Natural killer cell (primary cell): ENCODE measurements around the gene TENM3. TPM values are rescaled to one million over a fixed set of nuclear protein-coding genes. Genes with fewer than 3 reads are reported as not detected.

Experiments
- ATAC-seq, 3 donors: fragments of 150-1000 bp in 2 of 3; fragments of 200-7000 bp in 1 of 3; cut with Tn5 transposase; 1 replicate in 1 of 3; 2 replicates in 2 of 3; pipeline ENCODE4 v1.10.0; 2021; ENCODE audit warnings: mild to moderate bottlenecking in 2 of 3, moderate library complexity in 2 of 3
- DNase-seq, 2 donors: peaks; one replicate each; pipeline versions ENCODE4 v3.0.0 to v3.0.0-alpha.2; 2013 to 2021; ENCODE audit warnings: mixed read lengths in 1 of 2
- H3K27ac ChIP-seq: one replicate; pipeline ENCODE4 v1.5.1; 2013; ENCODE audit warnings: mild to moderate bottlenecking, low read length
- H3K27me3 ChIP-seq: one replicate; pipeline ENCODE4 v1.6.1; 2013; ENCODE audit warnings: low read length; ENCODE audit not compliant: control insufficient read depth, insufficient read depth
- H3K36me3 ChIP-seq: one replicate; pipeline ENCODE4 v1.6.1; 2013; ENCODE audit warnings: low read length; ENCODE audit not compliant: control insufficient read depth, insufficient read depth
- H3K4me1 ChIP-seq: one replicate; pipeline ENCODE4 v1.6.1; 2013; ENCODE audit warnings: low read length; ENCODE audit not compliant: control insufficient read depth, insufficient read depth
- H3K4me3 ChIP-seq: one replicate; pipeline ENCODE4 v1.5.1; 2013; ENCODE audit warnings: low read length
- H3K9me3 ChIP-seq: one replicate; pipeline ENCODE4 v1.6.1; 2013; ENCODE audit warnings: low read length; ENCODE audit not compliant: control insufficient read depth, insufficient read depth
- H3K27ac Mint-ChIP-seq, 2 donors: one replicate each; pipeline ENCODE4 v1.8.0; 2022; ENCODE audit warnings: mild to moderate bottlenecking in 2 of 2, mixed read lengths in 2 of 2, moderate library complexity in 1 of 2
- H3K27me3 Mint-ChIP-seq, 2 donors: one replicate each; pipeline ENCODE4 v1.8.0; 2022; ENCODE audit warnings: low read depth in 2 of 2, mixed read lengths in 2 of 2
- H3K36me3 Mint-ChIP-seq: one replicate; pipeline ENCODE4 v1.8.0; 2022; ENCODE audit warnings: mixed read lengths
- H3K4me1 Mint-ChIP-seq, 2 donors: one replicate each; pipeline ENCODE4 v1.8.0; 2022; ENCODE audit warnings: mixed read lengths in 2 of 2
- H3K4me3 Mint-ChIP-seq: one replicate; pipeline ENCODE4 v1.8.0; 2022; ENCODE audit warnings: mild to moderate bottlenecking, moderate library complexity, mixed read lengths
- H3K9me3 Mint-ChIP-seq, 2 donors: one replicate each; pipeline ENCODE4 v1.8.0; 2022; ENCODE audit warnings: mixed read lengths in 2 of 2
- CTCF ChIP-seq: fragments of 200-600 bp; IDR thresholded peaks from one replicate; pipeline ENCODE4 v1.8.0; 2022; ENCODE audit warnings: antibody characterized with exemption
- WGBS: methylation state at CpG from one replicate; pipeline ENCODE4 v1.1.7; 2013; ENCODE audit warnings: missing lambda C conversion rate; ENCODE audit not compliant: insufficient coverage; 5-methylcytosine and 5-hydroxymethylcytosine counted together
- intact Hi-C: fragments of 100-400 bp; cut with micrococcal nuclease; formaldehyde crosslinking; loops from one replicate; pipeline ENCODE4 v1.14.2; 2022
- total RNA-seq, 4 donors: library from RNA; stranded (reverse); fragments of 120-200 nt in 1 of 4; gene quantifications; one replicate each; pipeline versions ENCODE4 v1.2.3 to v1.2.4, GENCODE V29; 2013 to 2022

The TENM3 gene
- total RNA-seq, 3 donors from 2014 or later (not counting 1 experiment from before 2014, with no cell fraction given): not detected

- no peak for DNase-seq
- intact Hi-C loops: no loop called here
- H3K27ac ChIP-seq: no peak overlapping the region
- no peak overlapping the region for H3K4me3 Mint-ChIP-seq
- peak in 1 of 3 donors; percentile 44 for ATAC-seq
- H3K9me3 Mint-ChIP-seq: no peaks in the 10 kb centered on the region
- TF ChIP-seq CTCF: no peak
- no peaks in the 10 kb centered on the region for H3K9me3 ChIP-seq
- no peak overlapping the region for H3K27ac Mint-ChIP-seq
- no peaks in the 10 kb centered on the region for H3K36me3 Mint-ChIP-seq
- H3K4me1 ChIP-seq: no peaks in the 10 kb centered on the region
- H3K36me3 ChIP-seq: no peaks in the 10 kb centered on the region
- H3K4me1 Mint-ChIP-seq: no peaks in the 10 kb centered on the region
- no peak overlapping the region for H3K4me3 ChIP-seq
- H3K27me3 ChIP-seq: no peaks in the 10 kb centered on the region
- 95% methylated on average over 85 of the region's 85 CpGs for WGBS
- peaks cover 4 to 11% of the 10 kb centered on the region in 2 donors for H3K27me3 Mint-ChIP-seq
Measured at GRCh38 chr4:182799515-182800215, 556.5 kb downstream of the TENM3 start.

GRCh38 chr4:182800216-182800515 lies 557.0 kb downstream of the TENM3 start:
- H3K4me1 Mint-ChIP-seq: no peaks in the 10 kb centered on the region
- no peak for ATAC-seq
- no peak for DNase-seq
- H3K4me3 ChIP-seq: no peak overlapping the region
- H3K4me1 ChIP-seq: no peaks in the 10 kb centered on the region
- no peaks in the 10 kb centered on the region for H3K36me3 ChIP-seq
- no peaks in the 10 kb centered on the region for H3K36me3 Mint-ChIP-seq
- 92% methylated on average over 29 of the region's 29 CpGs for WGBS
- H3K27ac ChIP-seq: no peak overlapping the region
- H3K4me3 Mint-ChIP-seq: no peak overlapping the region
- intact Hi-C loops: no loop called here
- TF ChIP-seq CTCF: no peak
- H3K9me3 ChIP-seq: no peaks in the 10 kb centered on the region
- no peaks in the 10 kb centered on the region for H3K9me3 Mint-ChIP-seq
- H3K27me3 ChIP-seq: no peaks in the 10 kb centered on the region
- no peak overlapping the region for H3K27ac Mint-ChIP-seq
- H3K27me3 Mint-ChIP-seq: peaks cover 2 to 9% of the 10 kb centered on the region in 2 donors

- Mint-ChIP-seq H3K4me3 (no peak overlapping the region), H3K36me3 (no peaks in the 10 kb centered on the region), H3K27me3 (peaks cover 0 to 9% of the 10 kb centered on the region in 2 donors), H3K4me1 (peaks cover 0 to 4% of the 10 kb centered on the region in 2 donors), H3K27ac (peak overlapping the region in 1 of 2 donors; percentile 58), H3K9me3 (no peaks in the 10 kb centered on the region)
- Histone ChIP-seq H3K27ac (no peak overlapping the region), H3K27me3 (no peaks in the 10 kb centered on the region), H3K9me3 (no peaks in the 10 kb centered on the region), H3K36me3 (no peaks in the 10 kb centered on the region), H3K4me3 (no peak overlapping the region), H3K4me1 (peaks cover 7% of the 10 kb centered on the region)
- DNase-seq (no peak), ATAC-seq (no peak)
- TF ChIP-seq CTCF: no peak
- intact Hi-C loops: loop anchor here (2.0 kb wide), 1 partner anchor 317 kb away; no protein-coding TSS in a partner anchor
- WGBS: 85% methylated on average over 13 of the region's 15 CpGs
Measured at GRCh38 chr4:182801636-182802035, 558.4 kb downstream of the TENM3 start.

GRCh38 chr4:182802621-182803020 lies 559.4 kb downstream of the TENM3 start:
- no peak for ATAC-seq
- Histone ChIP-seq H3K27ac (no peak overlapping the region), H3K9me3 (no peaks in the 10 kb centered on the region), H3K36me3 (no peaks in the 10 kb centered on the region), H3K4me1 (peaks cover 14% of the 10 kb centered on the region), H3K27me3 (no peaks in the 10 kb centered on the region), H3K4me3 (no peak overlapping the region)
- no peak for TF ChIP-seq CTCF
- H3K4me1 Mint-ChIP-seq: peaks cover 0 to 6% of the 10 kb centered on the region in 2 donors
- intact Hi-C loops: loop anchor here (2.0 kb wide), 1 partner anchor 318 kb away; no protein-coding TSS in a partner anchor
- H3K36me3 Mint-ChIP-seq: no peaks in the 10 kb centered on the region
- no peak overlapping the region for H3K4me3 Mint-ChIP-seq
- H3K27ac Mint-ChIP-seq: no peak overlapping the region
- peaks cover 0 to 9% of the 10 kb centered on the region in 2 donors for H3K27me3 Mint-ChIP-seq
- H3K9me3 Mint-ChIP-seq: no peaks in the 10 kb centered on the region
- no peak for DNase-seq
